Hepatocyte (in vitro differentiated cells): ENCODE results near the gene PCBP3. TPM values are rescaled to one million over a fixed set of nuclear protein-coding genes. Genes with fewer than 3 reads are reported as not detected.

Source experiments
- DNase-seq: peaks from one replicate; pipeline ENCODE4 v3.0.0-alpha.2; 2016; ENCODE audit warnings: low spot score
- H2AFZ ChIP-seq: fragments of 200-600 bp; sonication (generic); 2 replicates; pipeline ENCODE4 v1.6.0; 2016; ENCODE audit warnings: antibody characterized with exemption, mild to moderate bottlenecking
- H3K27ac ChIP-seq: fragments of 200-600 bp; sonication (generic); 2 replicates; pipeline ENCODE4 v1.5.1; 2016; ENCODE audit warnings: mild to moderate bottlenecking
- H3K27me3 ChIP-seq: fragments of 200-600 bp; sonication (generic); 2 replicates; pipeline ENCODE4 v1.6.1; 2016
- H3K36me3 ChIP-seq: fragments of 200-600 bp; sonication (generic); replicated peaks from 2 replicates; pipeline ENCODE4 v1.5.1; 2016; ENCODE audit warnings: low read depth; ENCODE audit not compliant: insufficient read depth
- H3K4me1 ChIP-seq: fragments of 200-600 bp; sonication (generic); 2 replicates; pipeline ENCODE4 v1.5.1; 2016; ENCODE audit warnings: mild to moderate bottlenecking, moderate library complexity; ENCODE audit not compliant: insufficient read depth
- H3K4me2 ChIP-seq: fragments of 200-600 bp; sonication (generic); 2 replicates; pipeline ENCODE4 v1.6.0; 2016
- H3K4me3 ChIP-seq: fragments of 200-600 bp; sonication (generic); 2 replicates; pipeline ENCODE4 v1.5.1; 2016; ENCODE audit warnings: mild to moderate bottlenecking
- H3K79me2 ChIP-seq: fragments of 200-600 bp; sonication (generic); 2 replicates; pipeline ENCODE4 v1.6.0; 2017; ENCODE audit warnings: mild to moderate bottlenecking
- H3K9me2 ChIP-seq: fragments of 200-600 bp; sonication (generic); replicated peaks from 2 replicates; pipeline ENCODE4 v1.6.0; 2017; ENCODE audit warnings: mild to moderate bottlenecking; ENCODE audit not compliant: insufficient read depth
- H3K9me3 ChIP-seq: fragments of 200-600 bp; sonication (generic); 2 replicates; pipeline ENCODE4 v1.5.1; 2016; ENCODE audit warnings: low read depth, mild to moderate bottlenecking
- H4K20me1 ChIP-seq: fragments of 200-600 bp; sonication (generic); 2 replicates; pipeline ENCODE4 v1.6.0; 2016; ENCODE audit warnings: mild to moderate bottlenecking; ENCODE audit not compliant: insufficient read depth, poor library complexity, severe bottlenecking
- CTCF ChIP-seq: fragments of 200-600 bp; sonication (generic); IDR thresholded peaks from 2 replicates; pipeline ENCODE4 v1.5.1; 2016; ENCODE audit warnings: antibody characterized with exemption, mild to moderate bottlenecking; ENCODE audit not compliant: poor library complexity
- EZH2 ChIP-seq: fragments of 200-600 bp; sonication (generic); IDR thresholded peaks from 2 replicates; pipeline ENCODE4 v1.6.1; 2016; ENCODE audit warnings: antibody characterized with exemption, mild to moderate bottlenecking, borderline replicate concordance
- EZH2phosphoT487 ChIP-seq: fragments of 200-600 bp; sonication (generic); IDR thresholded peaks from one replicate; pipeline ENCODE4 v1.6.1; 2018; ENCODE audit warnings: antibody characterized with exemption, mild to moderate bottlenecking, low read depth, moderate library complexity; ENCODE audit not compliant: unreplicated experiment, severe bottlenecking
- WGBS: methylation state at CpG from one replicate; pipeline ENCODE4 v1.1.6; 2016; ENCODE audit warnings: low lambda C conversion rate; ENCODE audit errors: missing lambda C conversion rate; 5-methylcytosine and 5-hydroxymethylcytosine counted together
- polyA plus RNA-seq: library from polyadenylated mRNA; unstranded; fragments of >200 nt; fragmentation: Nextera tagmentation; extraction: Ambion mirVana; gene quantifications from 2 replicates; pipeline ENCODE4 v1.2.1, GENCODE V29; 2016
- total RNA-seq: library from RNA; depleted of rRNA; stranded (reverse); fragments of >200 nt; gene quantifications from 2 replicates; pipeline ENCODE4 v1.2.3, GENCODE V29; 2014

PCBP3 gene
- total and polyA plus RNA-seq, 2 experiments from 2014 or later = 3.1 to 8.8 TPM

GRCh38 chr21:45801989-45802388, 158.5 kb downstream of the PCBP3 start:
- no peak for DNase-seq
- Histone ChIP-seq H3K27me3 (no peaks in the 10 kb centered on the region), H3K79me2 (no peaks in the 10 kb centered on the region), H3K4me3 (no peak overlapping the region), H3K4me2 (no peak overlapping the region), H3K36me3 (no peaks in the 10 kb centered on the region), H3K4me1 (no peaks in the 10 kb centered on the region), H3K27ac (no peak overlapping the region), H4K20me1 (no peaks in the 10 kb centered on the region), H3K9me2 (no peaks in the 10 kb centered on the region), H3K9me3 (no peaks in the 10 kb centered on the region), H2AFZ (no peak overlapping the region)
- 96% methylated on average over 8 of the region's 8 CpGs for WGBS
- no peak for TF ChIP-seq EZH2phosphoT487
- no peak for TF ChIP-seq EZH2
- no peak for TF ChIP-seq CTCF

GRCh38 chr21:45802425-45802824, 158.9 kb downstream of the PCBP3 start:
- Histone ChIP-seq H3K4me3 (no peak overlapping the region), H3K9me2 (no peaks in the 10 kb centered on the region), H3K4me1 (no peaks in the 10 kb centered on the region), H3K27me3 (no peaks in the 10 kb centered on the region), H3K27ac (no peak overlapping the region), H3K36me3 (no peaks in the 10 kb centered on the region), H3K9me3 (no peaks in the 10 kb centered on the region), H3K79me2 (no peaks in the 10 kb centered on the region), H3K4me2 (no peak overlapping the region), H2AFZ (no peak overlapping the region), H4K20me1 (no peaks in the 10 kb centered on the region)
- 78% methylated on average over 9 of the region's 9 CpGs for WGBS
- TF ChIP-seq EZH2phosphoT487 = no peak
- no peak for TF ChIP-seq EZH2
- TF ChIP-seq CTCF = no peak
- no peak for DNase-seq

- Histone ChIP-seq H3K4me1 (no peaks in the 10 kb centered on the region), H3K4me2 (no peak overlapping the region), H2AFZ (no peak overlapping the region), H3K36me3 (no peaks in the 10 kb centered on the region), H3K9me2 (no peaks in the 10 kb centered on the region), H3K27ac (no peak overlapping the region), H3K9me3 (no peaks in the 10 kb centered on the region), H3K79me2 (no peaks in the 10 kb centered on the region), H4K20me1 (no peaks in the 10 kb centered on the region), H3K27me3 (no peaks in the 10 kb centered on the region), H3K4me3 (no peak overlapping the region)
- 92% methylated on average over 8 of the region's 8 CpGs for WGBS
- no peak for TF ChIP-seq EZH2
- no peak for TF ChIP-seq EZH2phosphoT487
- no peak for TF ChIP-seq CTCF
- no peak for DNase-seq
Observed at GRCh38 chr21:45802956-45803617, 159.6 kb downstream of the PCBP3 start.
